Thoracic aorta (tissue), 2 donors: ENCODE results near the gene SLX4. TPM values are rescaled to one million over a fixed set of nuclear protein-coding genes. Genes with fewer than 3 reads are reported as not detected.

Source experiments
- ATAC-seq: fragments of 150-250 bp; one replicate; pipeline ENCODE4 v1.8.0; 2017; ENCODE audit warnings: low read depth; ENCODE audit not compliant: insufficient number of reproducible peaks, low FRiP score
- DNase-seq: peaks from one replicate; pipeline ENCODE4 v3.0.0-alpha.2; 2020; ENCODE audit warnings: low spot score
- H3K27ac ChIP-seq, 2 donors: fragments of 200-600 bp; sonication (generic); 1 replicate in 1 of 2; 2 replicates in 1 of 2; pipeline ENCODE4 v1.5.1; 2016; ENCODE audit warnings: mild to moderate bottlenecking in 2 of 2, moderate library complexity in 2 of 2
- H3K27me3 ChIP-seq: fragments of 200-600 bp; sonication (generic); replicated peaks from 2 replicates; pipeline ENCODE4 v1.6.0; 2016; ENCODE audit warnings: mild to moderate bottlenecking; ENCODE audit not compliant: insufficient read depth
- H3K36me3 ChIP-seq: fragments of 200-600 bp; sonication (generic); one replicate; pipeline ENCODE4 v1.5.1; 2016
- H3K4me1 ChIP-seq, 2 donors: fragments of 200-600 bp; sonication (generic); 1 replicate in 1 of 2; 2 replicates in 1 of 2; pipeline versions ENCODE4 v1.5.1 to v1.6.0; 2016; ENCODE audit warnings: low read depth in 2 of 2, mild to moderate bottlenecking in 1 of 2; ENCODE audit not compliant: control insufficient read depth in 1 of 2
- H3K4me3 ChIP-seq: fragments of 200-600 bp; sonication (generic); 2 replicates; pipeline ENCODE4 v1.5.1; 2016; ENCODE audit warnings: mild to moderate bottlenecking
- H3K9me3 ChIP-seq: fragments of 200-600 bp; sonication (generic); 2 replicates; pipeline ENCODE4 v1.5.1; 2016
- CTCF ChIP-seq: fragments of 200-600 bp; sonication (generic); IDR thresholded peaks from one replicate; pipeline ENCODE4 v1.5.1; 2019; ENCODE audit warnings: antibody characterized with exemption
- total RNA-seq, 2 donors: library from RNA; depleted of rRNA; stranded (reverse); fragments of >200 nt; gene quantifications; one replicate each; pipeline versions ENCODE4 v1.1.0 to v1.2.3, GENCODE V29; 2016

Gene SLX4
- total RNA-seq, 2 donors from 2014 or later = 6.9 to 7.8 TPM

GRCh38 chr16:3645108-3645503, 33.7 kb upstream of the SLX4 start:
- Histone ChIP-seq H3K4me1 (no peaks in the 10 kb centered on the region), H3K36me3 (peaks cover 10% of the 10 kb centered on the region), H3K4me3 (no peak overlapping the region), H3K27me3 (no peaks in the 10 kb centered on the region), H3K27ac (no peak overlapping the region), H3K9me3 (no peaks in the 10 kb centered on the region)
- TF ChIP-seq CTCF = no peak
- DNase-seq (no peak), ATAC-seq (no peak)

- ATAC-seq (no peak), DNase-seq (no peak)
- no peak overlapping the region for H3K4me3 ChIP-seq
- TF ChIP-seq CTCF = no peak
- peaks cover 10% of the 10 kb centered on the region for H3K36me3 ChIP-seq
- H3K27ac ChIP-seq = no peak overlapping the region
- H3K27me3 ChIP-seq = no peaks in the 10 kb centered on the region
- no peaks in the 10 kb centered on the region for H3K4me1 ChIP-seq
- H3K9me3 ChIP-seq = no peaks in the 10 kb centered on the region
Measured at GRCh38 chr16:3643095-3643730, 31.8 kb upstream of the SLX4 start.

- Histone ChIP-seq H3K4me1 (no peaks in the 10 kb centered on the region), H3K4me3 (no peak overlapping the region), H3K27ac (no peak overlapping the region), H3K9me3 (no peaks in the 10 kb centered on the region), H3K27me3 (no peaks in the 10 kb centered on the region), H3K36me3 (peaks cover 10% of the 10 kb centered on the region)
- TF ChIP-seq CTCF = no peak
- DNase-seq (no peak), ATAC-seq (no peak)
Measured at GRCh38 chr16:3642397-3643094, 31.1 kb upstream of the SLX4 start.

- no peak for ATAC-seq
- no peaks in the 10 kb centered on the region for H3K27me3 ChIP-seq
- H3K9me3 ChIP-seq = no peaks in the 10 kb centered on the region
- no peak for DNase-seq
- H3K27ac ChIP-seq = no peak overlapping the region
- no peaks in the 10 kb centered on the region for H3K4me1 ChIP-seq
- no peak for TF ChIP-seq CTCF
- H3K4me3 ChIP-seq = no peak overlapping the region
- H3K36me3 ChIP-seq = peaks cover 10% of the 10 kb centered on the region
Measured at GRCh38 chr16:3641801-3642396, 30.5 kb upstream of the SLX4 start.

GRCh38 chr16:3640632-3641501, 29.5 kb upstream of the SLX4 start:
- H3K27ac ChIP-seq = no peak overlapping the region
- H3K4me1 ChIP-seq = no peaks in the 10 kb centered on the region
- no peak for ATAC-seq
- TF ChIP-seq CTCF = no peak
- DNase-seq = no peak
- no peak overlapping the region for H3K4me3 ChIP-seq
- no peaks in the 10 kb centered on the region for H3K27me3 ChIP-seq
- peaks cover 10% of the 10 kb centered on the region for H3K36me3 ChIP-seq
- no peaks in the 10 kb centered on the region for H3K9me3 ChIP-seq
